Esophagus (tissue), 2 donors: Measurements from ENCODE around the gene STAC3. TPM values are rescaled to one million over a fixed set of nuclear protein-coding genes. Genes with fewer than 3 reads are reported as not detected.
A peak's percentile ranks its signal among the peaks of the same experiment; 100 is the strongest.
"Not testable (repeated sequence)": the region's sequence is repeated elsewhere in the genome, so short reads cannot be mapped to it uniquely, and the experiment has no call there.

Experiments
- H3K27ac ChIP-seq, 2 donors: one replicate each; pipeline ENCODE4 v1.5.1; 2013; ENCODE audit warnings: low read depth in 2 of 2, mild to moderate bottlenecking in 2 of 2, inconsistent platforms in 1 of 2, low read length in 1 of 2, moderate library complexity in 1 of 2
- H3K27me3 ChIP-seq, 2 donors: one replicate each; pipeline ENCODE4 v1.6.1; 2013; ENCODE audit warnings: low read length in 2 of 2, control low read depth in 1 of 2, mild to moderate bottlenecking in 1 of 2; ENCODE audit not compliant: insufficient read depth in 2 of 2, control insufficient read depth in 1 of 2
- H3K36me3 ChIP-seq, 2 donors: one replicate each; pipeline ENCODE4 v1.6.1; 2013; ENCODE audit warnings: low read length in 1 of 2; ENCODE audit not compliant: control insufficient read depth in 2 of 2, insufficient read depth in 2 of 2
- H3K4me1 ChIP-seq, 2 donors: one replicate each; pipeline ENCODE4 v1.6.1; 2013; ENCODE audit warnings: low read length in 1 of 2; ENCODE audit not compliant: control insufficient read depth in 2 of 2, insufficient read depth in 2 of 2
- H3K4me3 ChIP-seq, 2 donors: one replicate each; pipeline ENCODE4 v1.5.1; 2013; ENCODE audit warnings: low read length in 2 of 2, mild to moderate bottlenecking in 2 of 2, low read depth in 1 of 2, moderate library complexity in 1 of 2
- H3K9me3 ChIP-seq, 2 donors: one replicate each; pipeline ENCODE4 v1.6.1; 2013; ENCODE audit warnings: mild to moderate bottlenecking in 2 of 2, low read depth in 1 of 2, low read length in 1 of 2, moderate library complexity in 1 of 2; ENCODE audit not compliant: control insufficient read depth in 2 of 2, insufficient read depth in 1 of 2
- WGBS, 2 donors: extraction: QIAGEN DNeasy Blood & Tissue Kit; methylation state at CpG; one replicate each; pipeline ENCODE4 v1.1.7; 2013; 5-methylcytosine and 5-hydroxymethylcytosine counted together
- polyA plus RNA-seq, 2 donors: library from polyadenylated mRNA; stranded (reverse); fragments of 200-250 nt; gene quantifications; one replicate each; pipeline ENCODE4 v1.2.3, GENCODE V29; 2013
- donor health status: healthy with polysubstance abuse.
- donor health status: Bipolar disorder and iron deficiency.

Gene STAC3
- polyA plus RNA-seq: 1 to 10 TPM in 1 of 2 donors, under 1 TPM in 1; 0.96 to 1.4 TPM

DNA sequence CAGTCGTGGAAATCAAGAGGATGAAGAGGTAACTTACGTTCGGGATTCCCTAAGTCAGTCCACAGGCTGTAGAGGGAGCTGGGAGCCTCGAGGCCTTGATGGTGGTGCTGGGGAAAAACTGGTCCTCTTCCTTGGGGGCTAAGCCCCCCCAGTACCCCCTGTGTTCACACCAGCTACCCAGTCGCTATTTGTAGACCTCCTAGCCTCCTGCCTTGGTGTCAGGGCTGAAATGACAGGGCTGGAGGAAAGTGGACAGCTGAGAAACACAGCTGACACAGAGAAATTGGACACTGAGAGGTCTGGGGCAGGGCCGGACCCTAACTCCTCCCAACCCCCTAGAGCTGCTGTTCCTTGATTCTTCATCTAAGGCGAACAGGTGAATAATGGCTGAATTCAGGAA lies at the start of gene STAC3:
STAC3 (minus strand) TSS at position 232 of the 400 bp plus-strand sequence. CDS start 1,551 bp downstream, outside the sequence.
- Histone ChIP-seq H3K4me3 (no peak within 1 kb of the TSS), H3K36me3 (peaks cover 2 to 8% of the 10 kb centered on the region in 2 donors), H3K4me1 (no peaks in the 10 kb centered on the region), H3K9me3 (no peaks in the 10 kb centered on the region), H3K27me3 (no peaks in the 10 kb centered on the region), H3K27ac (no peak within 1 kb of the TSS)
- WGBS, 2 donors: 69 to 76% methylated on average over 7 of the region's 7 CpGs

DNA sequence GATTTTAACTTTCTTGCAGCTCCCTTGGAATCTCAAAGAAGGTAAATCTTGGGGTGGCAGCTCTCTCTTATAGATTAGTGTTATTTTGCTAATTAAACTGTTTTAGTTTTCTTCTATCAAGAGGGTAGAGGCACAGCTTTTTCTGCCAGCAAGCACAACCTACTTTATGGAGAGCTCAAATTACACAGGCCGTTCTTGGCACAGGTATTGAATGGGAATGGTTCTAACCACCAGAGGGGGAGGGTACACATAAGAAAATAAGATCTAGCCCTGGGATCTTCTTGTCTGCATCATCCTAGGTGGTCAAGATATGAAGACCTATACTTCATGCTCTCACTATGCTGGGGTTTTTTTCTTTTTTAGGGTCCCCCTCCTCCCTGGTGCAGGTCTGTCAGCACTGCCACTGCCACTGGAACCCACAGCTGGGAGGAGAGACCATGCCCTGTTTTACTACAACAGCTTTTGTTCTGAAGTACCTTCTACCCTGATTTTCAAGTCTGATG lies 48.6 kb upstream of the STAC3 start:
- 63 to 76% methylated on average over 1 of the region's 1 CpG for WGBS, 2 donors
- H3K9me3 ChIP-seq: no peaks in the 10 kb centered on the region
- H3K27me3 ChIP-seq: no peaks in the 10 kb centered on the region
- H3K36me3 ChIP-seq: peaks cover 4 to 10% of the 10 kb centered on the region in 2 donors
- H3K4me3 ChIP-seq: no peak overlapping the region
- H3K4me1 ChIP-seq: no peaks in the 10 kb centered on the region
- H3K27ac ChIP-seq: no peak overlapping the region

DNA sequence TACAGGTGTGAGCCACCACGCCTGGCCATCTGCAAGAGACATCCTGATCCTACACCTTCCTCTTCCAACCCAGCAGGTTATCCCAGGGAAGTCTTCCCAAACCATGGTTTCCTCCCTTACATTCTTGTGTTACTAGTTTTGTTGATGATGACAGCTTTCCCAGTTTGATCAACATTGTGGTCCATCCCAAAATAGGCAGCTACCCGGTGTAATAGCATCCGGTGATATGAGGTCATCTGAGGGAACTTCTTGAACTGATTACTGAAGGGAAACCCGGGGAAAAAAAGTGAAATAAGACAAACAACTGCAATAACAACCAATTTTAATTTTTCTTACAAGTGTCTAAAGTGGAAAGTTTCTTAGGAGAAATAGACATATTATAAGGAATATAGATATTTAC lies 45.3 kb upstream of the STAC3 start:
- H3K9me3 ChIP-seq: no peaks in the 10 kb centered on the region
- H3K27ac ChIP-seq: no peak overlapping the region
- H3K4me1 ChIP-seq: no peaks in the 10 kb centered on the region
- H3K36me3 ChIP-seq: peaks cover 4 to 8% of the 10 kb centered on the region in 2 donors
- WGBS, 2 donors: 95 to 97% methylated on average over 4 of the region's 4 CpGs
- H3K27me3 ChIP-seq: no peaks in the 10 kb centered on the region
- H3K4me3 ChIP-seq: no peak overlapping the region

DNA sequence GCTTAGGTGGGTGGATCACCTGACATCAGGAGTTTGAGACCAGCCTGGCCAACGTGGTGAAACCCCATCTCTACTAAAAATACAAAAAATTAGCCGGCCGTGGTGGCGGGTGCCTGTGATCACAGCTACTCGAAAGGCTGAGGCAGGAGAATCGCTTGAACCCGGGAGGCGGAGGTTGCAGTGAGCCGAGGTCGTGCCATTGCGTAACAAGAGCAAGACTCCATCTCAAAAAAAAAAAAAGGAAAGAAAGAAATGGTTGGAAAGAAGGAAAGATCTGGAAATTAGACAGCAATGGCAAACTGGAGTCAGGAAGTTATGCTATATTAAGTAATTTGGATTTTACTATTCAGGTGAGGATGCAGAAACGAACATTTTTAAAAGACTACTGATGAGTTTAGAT lies 31.1 kb upstream of the STAC3 start:
- not testable (repeated sequence) for H3K27me3 ChIP-seq, H3K4me3 ChIP-seq, H3K27ac ChIP-seq, H3K9me3 ChIP-seq, H3K4me1 ChIP-seq
- H3K36me3 ChIP-seq: peaks cover 8 to 11% of the 10 kb centered on the region in 2 donors
- 89 to 93% methylated on average over 12 of the region's 12 CpGs for WGBS, 2 donors

DNA sequence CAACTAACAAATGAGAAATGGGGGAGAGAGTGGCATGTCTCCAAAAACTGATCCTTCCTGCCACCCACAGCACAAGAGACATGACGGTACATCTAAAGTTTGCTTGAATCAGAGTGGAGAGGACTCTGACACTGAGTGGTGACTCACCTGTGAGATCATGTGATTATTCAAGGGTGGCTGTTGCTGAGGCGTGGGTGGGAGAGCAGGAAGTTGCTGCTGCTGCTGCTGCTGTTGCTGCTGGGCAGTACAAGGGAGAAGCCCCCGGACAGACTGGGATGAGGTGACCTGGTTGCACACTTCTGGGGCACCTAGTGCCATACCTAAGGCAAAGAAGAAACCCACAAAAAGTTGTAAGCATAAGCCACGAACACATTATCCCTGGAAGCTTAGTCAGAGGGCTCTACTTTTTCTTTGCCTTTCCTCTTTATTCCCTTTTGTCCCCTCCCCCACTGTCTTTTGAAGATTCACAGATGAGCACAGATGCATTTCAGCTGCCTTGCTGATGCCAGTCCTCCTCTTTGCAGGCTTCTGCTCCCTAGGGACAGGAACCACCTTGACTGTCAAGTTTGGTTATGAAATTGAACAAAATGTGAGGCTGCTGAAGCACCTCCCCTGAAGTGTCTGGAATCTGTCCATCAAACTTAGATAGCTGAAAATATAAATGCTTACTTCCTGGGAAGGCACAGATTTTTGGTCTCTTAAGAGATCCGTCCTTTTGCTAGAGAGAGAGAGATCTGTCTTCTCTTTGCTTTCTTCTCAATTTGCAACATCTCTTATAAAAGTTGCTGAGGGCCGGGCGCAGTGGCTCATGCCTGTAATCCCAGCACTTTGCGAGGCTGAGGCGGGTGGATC lies 29.4 kb upstream of the STAC3 start:
- Histone ChIP-seq H3K9me3 (no peaks in the 10 kb centered on the region), H3K36me3 (peaks cover 6 to 8% of the 10 kb centered on the region in 2 donors), H3K4me1 (peaks cover 0 to 5% of the 10 kb centered on the region in 2 donors), H3K4me3 (no peak overlapping the region), H3K27me3 (no peaks in the 10 kb centered on the region), H3K27ac (peak overlapping the region in 1 of 2 donors; percentile 75)
- WGBS, 2 donors: 61 to 63% methylated on average over 9 of the region's 9 CpGs

DNA sequence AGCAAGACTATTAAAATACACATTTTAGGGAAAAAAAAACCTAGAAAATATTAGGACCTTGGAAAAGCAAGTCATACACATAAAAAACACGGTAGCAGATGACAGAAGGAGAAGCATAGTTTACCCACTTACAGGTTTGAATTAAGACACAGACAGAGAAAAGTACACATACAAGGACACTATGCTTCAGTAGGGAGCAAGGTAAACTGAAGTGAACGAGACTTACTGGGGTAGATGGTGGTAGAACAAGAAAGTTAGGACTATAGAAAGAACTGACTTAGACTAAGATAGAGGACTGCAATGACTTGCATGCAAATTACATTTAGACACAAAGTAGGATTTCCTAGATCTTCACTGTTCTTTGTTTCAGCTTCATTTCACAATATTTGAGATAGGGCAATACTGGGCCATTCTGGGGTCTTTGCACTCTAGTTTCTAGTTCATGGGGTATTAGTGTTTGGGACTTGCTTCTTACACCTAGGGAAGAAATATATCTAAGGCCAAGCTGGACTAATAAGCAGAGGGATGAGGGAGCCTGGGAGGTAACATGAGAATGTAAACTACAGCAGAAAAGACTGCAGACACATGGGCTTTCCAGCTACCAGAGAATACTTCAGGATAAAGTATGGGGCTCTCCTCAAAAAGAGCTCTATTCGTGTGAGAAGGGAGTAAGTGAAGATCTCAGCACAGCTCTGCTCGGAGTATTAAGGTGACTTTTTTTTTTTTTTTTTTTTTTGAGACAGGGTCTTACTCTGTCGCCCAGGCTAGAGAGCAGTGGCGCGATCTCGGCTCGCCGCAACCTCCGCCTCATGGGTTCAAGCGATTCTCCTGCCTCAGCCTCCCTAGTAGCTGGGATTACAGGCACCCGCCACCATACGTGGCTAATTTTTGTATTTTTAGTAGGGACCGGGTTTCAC lies 27.7 kb upstream of the STAC3 start:
- peaks cover 2 to 8% of the 10 kb centered on the region in 2 donors for H3K36me3 ChIP-seq
- H3K4me3 ChIP-seq: no peak overlapping the region
- no peaks in the 10 kb centered on the region for H3K27me3 ChIP-seq
- H3K27ac ChIP-seq: no peak overlapping the region
- no peaks in the 10 kb centered on the region for H3K9me3 ChIP-seq
- H3K4me1 ChIP-seq: peaks cover 0 to 5% of the 10 kb centered on the region in 2 donors
- 90 to 93% methylated on average over 12 to 15 of the region's 15 CpGs for WGBS, 2 donors

DNA sequence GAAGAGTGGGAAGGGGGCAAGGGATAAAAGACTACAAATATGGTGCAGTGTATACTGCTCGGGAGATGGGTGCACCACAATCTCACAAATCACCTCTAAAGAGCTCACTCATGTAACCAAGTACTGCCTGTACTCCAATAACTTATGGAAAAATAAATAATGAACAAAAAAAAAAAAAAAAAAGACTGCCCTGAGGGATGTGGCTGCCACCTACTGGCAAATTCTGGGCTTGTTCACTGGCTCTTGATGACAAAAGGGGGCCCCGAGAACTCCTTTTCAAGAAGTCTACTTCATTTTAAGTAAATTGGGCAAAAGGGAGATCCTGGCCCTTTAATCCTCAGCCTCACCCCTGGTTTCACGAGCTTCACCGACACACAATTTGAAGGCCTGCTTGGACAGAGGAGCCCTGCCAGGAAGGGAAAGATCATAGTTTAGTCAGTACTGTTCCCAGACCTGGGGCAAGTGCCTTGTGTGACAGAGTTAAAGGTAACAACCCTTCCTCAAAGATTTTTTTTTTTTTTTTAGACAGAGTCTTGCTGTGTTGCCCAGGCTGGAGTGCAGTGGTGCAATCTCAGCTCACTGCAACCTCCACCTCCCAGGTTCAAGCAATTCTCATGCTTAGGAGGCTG lies 26.1 kb upstream of the STAC3 start:
- H3K27me3 ChIP-seq: no peaks in the 10 kb centered on the region
- H3K36me3 ChIP-seq: peaks cover 0 to 12% of the 10 kb centered on the region in 2 donors
- H3K9me3 ChIP-seq: no peaks in the 10 kb centered on the region
- 64 to 66% methylated on average over 4 of the region's 4 CpGs for WGBS, 2 donors
- H3K4me1 ChIP-seq: peaks cover 0 to 5% of the 10 kb centered on the region in 2 donors
- H3K27ac ChIP-seq: no peak overlapping the region
- H3K4me3 ChIP-seq: no peak overlapping the region

DNA sequence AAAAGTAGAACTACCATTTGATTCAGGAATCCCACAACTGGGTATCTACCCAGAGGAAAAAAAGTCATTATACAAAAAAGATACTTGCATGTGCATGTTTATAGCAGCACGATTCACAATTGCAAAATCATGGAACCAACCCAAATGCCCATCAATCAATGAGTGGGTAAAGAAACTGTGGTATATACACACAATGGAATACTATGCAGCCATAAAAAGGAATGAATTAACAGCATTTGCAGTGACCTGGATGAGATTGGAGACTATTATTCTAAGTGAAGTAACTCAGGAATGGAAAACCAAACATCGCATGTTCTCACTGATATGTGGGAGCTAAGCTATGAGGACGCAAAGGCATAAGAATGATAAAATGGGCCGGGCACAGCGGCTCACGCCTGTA lies 25.2 kb upstream of the STAC3 start:
- H3K27me3 ChIP-seq, H3K4me1 ChIP-seq, H3K4me3 ChIP-seq, H3K9me3 ChIP-seq, H3K27ac ChIP-seq: not testable (repeated sequence)
- 89 to 90% methylated on average over 6 of the region's 6 CpGs for WGBS, 2 donors
- H3K36me3 ChIP-seq: peaks cover 0 to 12% of the 10 kb centered on the region in 2 donors

DNA sequence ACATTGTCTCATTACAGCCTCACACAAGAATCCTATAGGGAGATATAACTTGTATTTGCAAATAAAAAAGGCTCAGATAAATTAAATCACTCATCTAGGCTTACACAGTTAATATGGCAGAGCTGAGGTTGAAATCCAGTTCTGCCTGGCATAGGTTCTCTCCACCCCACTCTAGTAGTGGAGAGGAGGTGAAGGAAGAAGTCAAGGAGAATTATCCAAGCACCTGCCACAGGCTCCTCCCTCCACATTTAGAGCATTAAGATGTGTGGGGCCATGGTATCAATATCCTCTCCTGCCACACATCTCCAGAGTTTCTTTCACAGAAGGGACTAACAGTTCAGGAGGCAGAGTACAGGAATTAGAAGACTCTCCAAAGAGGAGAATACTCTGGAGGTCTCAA lies 22.5 kb upstream of the STAC3 start:
- Histone ChIP-seq H3K9me3 (no peaks in the 10 kb centered on the region), H3K4me1 (no peaks in the 10 kb centered on the region), H3K27ac (no peak overlapping the region), H3K4me3 (no peak overlapping the region), H3K27me3 (no peaks in the 10 kb centered on the region), H3K36me3 (peaks cover 6 to 21% of the 10 kb centered on the region in 2 donors)
